ENCODE data around the gene CLK2. TPM values are rescaled to one million over a fixed set of nuclear protein-coding genes. Genes with fewer than 3 reads are reported as not detected.
A peak's percentile ranks its signal among the peaks of the same experiment; 100 is the strongest.

CLK2 gene
- total and polyA plus RNA-seq, 2 of the 13 experiments (the other 11 are each of a cell fraction or from before 2014, with no cell fraction given) = 20.1 to 73.5 TPM

DNA sequence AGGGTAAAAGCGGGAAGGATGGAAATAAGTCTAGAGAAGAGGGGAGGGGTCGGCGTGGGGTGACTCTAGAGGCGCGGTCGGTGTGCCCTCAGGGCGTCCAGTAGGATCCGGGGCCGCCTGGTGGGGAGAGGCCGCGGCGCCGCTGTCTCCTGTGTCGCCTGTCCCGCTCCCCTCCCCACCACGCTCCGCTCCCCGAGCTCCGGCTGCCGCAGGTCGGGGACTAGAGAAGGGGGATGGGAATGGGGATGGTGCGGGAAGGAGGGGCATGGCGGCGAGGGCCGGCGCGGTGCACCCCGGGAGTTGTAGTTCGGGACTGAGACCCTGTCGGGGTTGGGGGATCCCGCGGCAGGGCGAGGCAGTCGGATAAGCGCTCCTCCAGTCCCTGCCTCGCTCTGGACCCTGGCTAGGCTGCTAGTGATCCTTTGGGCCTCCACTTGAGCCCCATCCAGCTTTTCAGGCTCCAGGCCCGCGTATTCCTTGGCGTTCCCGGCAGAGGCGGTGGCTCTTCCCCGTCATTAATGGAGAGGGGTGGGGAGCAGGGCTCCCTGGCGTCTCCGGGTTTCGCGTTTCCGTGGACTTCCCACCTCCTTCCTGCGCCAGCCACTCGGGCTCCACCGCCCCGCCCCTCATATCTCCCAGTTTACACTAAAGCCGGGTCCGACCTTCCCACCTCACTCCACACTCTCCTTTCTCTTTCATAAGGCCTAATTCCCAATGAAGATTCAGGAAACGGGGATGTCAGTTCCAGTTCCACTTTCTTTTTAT is 17.9 kb downstream of the CLK2 start, which contains the start of gene ENTREP3 (continued):
- peak; percentile 92 for TF ChIP-seq SALL2 (CRISPR knock-in tag; IDR thresholded peaks at IDR 0.05)
- peak; percentile 60; the same call in 1 of the 2 replicates for TF ChIP-seq YEATS2 (CRISPR knock-in tag; IDR thresholded peaks at IDR 0.05; ENCODE audit: borderline replicate concordance)
- TF ChIP-seq ZNF776 (CRISPR knock-in tag; IDR thresholded peaks at IDR 0.05) = no peak
- peak; percentile 37; the same call in 1 of the 2 replicates for TF ChIP-seq HDAC1 (CRISPR knock-in tag; IDR thresholded peaks at IDR 0.05)
- TF ChIP-seq, protein P1, sequence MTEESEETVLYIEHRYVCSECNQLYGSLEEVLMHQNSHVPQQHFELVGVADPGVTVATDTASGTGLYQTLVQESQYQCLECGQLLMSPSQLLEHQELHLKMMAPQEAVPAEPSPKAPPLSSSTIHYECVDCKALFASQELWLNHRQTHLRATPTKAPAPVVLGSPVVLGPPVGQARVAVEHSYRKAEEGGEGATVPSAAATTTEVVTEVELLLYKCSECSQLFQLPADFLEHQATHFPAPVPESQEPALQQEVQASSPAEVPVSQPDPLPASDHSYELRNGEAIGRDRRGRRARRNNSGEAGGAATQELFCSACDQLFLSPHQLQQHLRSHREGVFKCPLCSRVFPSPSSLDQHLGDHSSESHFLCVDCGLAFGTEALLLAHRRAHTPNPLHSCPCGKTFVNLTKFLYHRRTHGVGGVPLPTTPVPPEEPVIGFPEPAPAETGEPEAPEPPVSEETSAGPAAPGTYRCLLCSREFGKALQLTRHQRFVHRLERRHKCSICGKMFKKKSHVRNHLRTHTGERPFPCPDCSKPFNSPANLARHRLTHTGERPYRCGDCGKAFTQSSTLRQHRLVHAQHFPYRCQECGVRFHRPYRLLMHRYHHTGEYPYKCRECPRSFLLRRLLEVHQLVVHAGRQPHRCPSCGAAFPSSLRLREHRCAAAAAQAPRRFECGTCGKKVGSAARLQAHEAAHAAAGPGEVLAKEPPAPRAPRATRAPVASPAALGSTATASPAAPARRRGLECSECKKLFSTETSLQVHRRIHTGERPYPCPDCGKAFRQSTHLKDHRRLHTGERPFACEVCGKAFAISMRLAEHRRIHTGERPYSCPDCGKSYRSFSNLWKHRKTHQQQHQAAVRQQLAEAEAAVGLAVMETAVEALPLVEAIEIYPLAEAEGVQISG (CRISPR knock-in tag; IDR thresholded peaks at IDR 0.05) = peak; percentile 89
- TF ChIP-seq TBL1XR1 (IDR thresholded peaks at IDR 0.05; ENCODE audit: borderline replicate concordance, low read length, partially characterized antibody) = no peak
- no peak for TF ChIP-seq HMG20A (CRISPR knock-in tag; IDR thresholded peaks at IDR 0.05; ENCODE audit: borderline replicate concordance)
- TF ChIP-seq IRF2 (CRISPR knock-in tag; IDR thresholded peaks at IDR 0.05) = peak; percentile 78

DNA sequence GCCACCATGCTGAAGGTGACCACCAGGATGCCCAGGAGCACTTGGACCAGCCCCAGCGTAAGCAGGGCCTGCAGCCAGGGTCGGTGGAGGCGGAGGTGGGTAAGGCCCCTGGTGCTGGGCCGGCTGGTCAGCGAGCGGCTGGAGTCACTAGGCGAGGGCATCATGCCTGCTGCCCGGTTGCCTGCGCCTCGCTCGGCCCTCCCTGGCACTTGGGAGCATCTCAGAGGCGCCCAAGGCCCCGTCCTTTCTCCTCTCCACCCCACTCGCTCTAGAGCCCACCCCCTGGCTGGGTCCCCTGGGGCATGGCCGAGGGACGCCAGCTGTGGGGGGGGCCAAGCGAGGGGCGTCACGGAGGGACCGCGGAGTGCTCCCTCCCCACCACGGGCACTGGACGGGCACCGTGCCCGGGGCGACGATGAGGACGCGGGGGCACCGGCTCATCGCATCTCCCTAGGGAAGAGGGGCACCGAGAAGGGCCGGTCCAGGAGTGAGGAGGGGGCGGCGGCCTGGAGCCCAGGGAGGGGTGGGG is 18.5 kb downstream of the CLK2 start:
- Histone ChIP-seq H3K4me3 (replicated peaks in 1 of 3; ENCODE audit: insufficient read depth in 1 of 3, low read depth in 2 of 3, low read length in 3 of 3) (peak overlapping the region; percentile 61 to 83 (median 72)), H3K9ac (ENCODE audit: insufficient read depth, low read depth, low read length) (peak overlapping the region; percentile 72), H3K4me1 (ENCODE audit: insufficient read depth, low read length) (peaks cover 45% of the 10 kb centered on the region), H3K27ac (ENCODE audit: extremely low read length, insufficient read depth, low read length) (peak overlapping the region; percentile 47), H4K20me1 (ENCODE audit: insufficient read depth, low read length) (no peaks in the 10 kb centered on the region), H3K79me2 (ENCODE audit: insufficient read depth, low read length) (peaks cover 8% of the 10 kb centered on the region), H3K4me2 (ENCODE audit: low read depth, low read length) (peak overlapping the region; percentile 99), H2AFZ (ENCODE audit: low read length) (no peak overlapping the region), H3K36me3 (replicated peaks in 1 of 2; ENCODE audit: control insufficient read depth in 1 of 2, insufficient read depth in 2 of 2, low read length in 2 of 2) (peaks cover 3 to 6% of the 10 kb centered on the region in 2 experiments; a peak in 2 of 5 replicates), H3K27me3 (ENCODE audit: control insufficient read depth in 1 of 2, insufficient read depth in 2 of 2, low read length in 2 of 2) (no peaks in the 10 kb centered on the region), H3K9me3 (ENCODE audit: low read length) (no peaks in the 10 kb centered on the region)
- BruUV-seq (replicated peaks) = no TSS peak
- ChIA-PET POLR2A (interaction anchor here (1.0 to 1.3 kb wide), 6 partner anchors 18 to 309 kb away, joined by 3 to 12 read pairs (median 4); partner anchors contain the start of genes CLK2, FDPS and PKLR), CTCF (ENCODE audit: low intra/inter-chr PET ratio, low total read pairs) (interaction anchor here (0.9 kb wide), 1 partner anchor 53 kb away, joined by 3 read pairs; no protein-coding TSS in a partner anchor)
- FAIRE-seq = no peak
- intact Hi-C loops (cut with micrococcal nuclease; ENCODE audit: unreplicated experiment) = loop anchor here (1.0 kb wide), 1 partner anchor 54 kb away; the partner anchor contains the start of gene FDPS
- WGBS (ENCODE audit: low lambda C conversion rate) = 1% methylated on average over 14 of the region's 35 CpGs
- peak; percentile 16 for ATAC-seq
- no peak for DNase-seq (ENCODE audit: low spot score)
- in situ Hi-C loops (cut with HindIII; ENCODE audit: extremely low pct_ligation_motif_present, low pct_unique_long_range_greater_than_20kb) = loop anchor here (10.0 kb wide), 1 partner anchor 50 kb away; the partner anchor contains the start of genes FDPS and PKLR
- no peak for TF ChIP-seq AGO2 (optimal IDR thresholded peaks at IDR 0.05; ENCODE audit: low read depth, low read length)
- no peak for TF ChIP-seq SSRP1 (CRISPR knock-in tag; IDR thresholded peaks at IDR 0.05)
- no peak for TF ChIP-seq ZNF768 (CRISPR knock-in tag; IDR thresholded peaks at IDR 0.05)
- no peak for TF ChIP-seq ZMAT3 (CRISPR knock-in tag; conservative IDR thresholded peaks at IDR 0.05)
- no peak for TF ChIP-seq TBX2 (CRISPR knock-in tag; IDR thresholded peaks at IDR 0.05; ENCODE audit: borderline replicate concordance)
- TF ChIP-seq THYN1 (CRISPR knock-in tag; IDR thresholded peaks at IDR 0.05; ENCODE audit: borderline replicate concordance, low read depth) = no peak
- peak; percentile 18; the same call in 1 of the 2 replicates for TF ChIP-seq FOXC1 (CRISPR knock-in tag; IDR thresholded peaks at IDR 0.05; ENCODE audit: borderline replicate concordance)
- TF ChIP-seq HDAC1 (CRISPR knock-in tag; IDR thresholded peaks at IDR 0.05) = no peak
- TF ChIP-seq, protein P2, sequence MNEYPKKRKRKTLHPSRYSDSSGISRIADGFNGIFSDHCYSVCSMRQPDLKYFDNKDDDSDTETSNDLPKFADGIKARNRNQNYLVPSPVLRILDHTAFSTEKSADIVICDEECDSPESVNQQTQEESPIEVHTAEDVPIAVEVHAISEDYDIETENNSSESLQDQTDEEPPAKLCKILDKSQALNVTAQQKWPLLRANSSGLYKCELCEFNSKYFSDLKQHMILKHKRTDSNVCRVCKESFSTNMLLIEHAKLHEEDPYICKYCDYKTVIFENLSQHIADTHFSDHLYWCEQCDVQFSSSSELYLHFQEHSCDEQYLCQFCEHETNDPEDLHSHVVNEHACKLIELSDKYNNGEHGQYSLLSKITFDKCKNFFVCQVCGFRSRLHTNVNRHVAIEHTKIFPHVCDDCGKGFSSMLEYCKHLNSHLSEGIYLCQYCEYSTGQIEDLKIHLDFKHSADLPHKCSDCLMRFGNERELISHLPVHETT (CRISPR knock-in tag; conservative IDR thresholded peaks at IDR 0.05) = no peak; the same call in 1 of the 2 replicates
- no peak for TF ChIP-seq ZNF883 (CRISPR knock-in tag; IDR thresholded peaks at IDR 0.05; ENCODE audit: not compliant biosample characterization)

Measured in HepG2 (cell line).